Nephron progenitor cell (in vitro differentiated cells): ENCODE data around the gene DLG1.
A peak's percentile ranks its signal among the peaks of the same experiment; 100 is the strongest.

Experiments
- DNase-seq: peaks from one replicate; pipeline ENCODE4 v3.0.0; 2021
- H3K27ac Mint-ChIP-seq: 2 replicates; pipeline ENCODE4 v1.8.0; 2021; ENCODE audit warnings: mild to moderate bottlenecking, moderate library complexity, mixed read lengths
- H3K27me3 Mint-ChIP-seq: 2 replicates; pipeline ENCODE4 v1.8.0; 2021; ENCODE audit warnings: mild to moderate bottlenecking, low read depth, mixed read lengths; ENCODE audit not compliant: poor library complexity
- H3K36me3 Mint-ChIP-seq: 2 replicates; pipeline ENCODE4 v1.8.0; 2021; ENCODE audit warnings: low read depth, mixed read lengths
- H3K4me1 Mint-ChIP-seq: 2 replicates; pipeline ENCODE4 v1.8.0; 2021; ENCODE audit warnings: mixed read lengths
- H3K4me3 Mint-ChIP-seq: 2 replicates; pipeline ENCODE4 v1.8.0; 2021; ENCODE audit warnings: mild to moderate bottlenecking, moderate library complexity, mixed read lengths
- H3K9me3 Mint-ChIP-seq: 2 replicates; pipeline ENCODE4 v1.8.0; 2021; ENCODE audit warnings: mild to moderate bottlenecking, moderate library complexity, mixed read lengths
- CTCF ChIP-seq: fragments of 200-600 bp; sonication (generic); IDR thresholded peaks from 2 replicates; pipeline ENCODE4 v1.5.0; 2021; ENCODE audit warnings: antibody characterized with exemption

The DLG1 gene

GRCh38 chr3:197298945-197299854, 788 bp upstream of the DLG1 start:
- TF ChIP-seq CTCF, result no peak
- no peaks in the 10 kb centered on the region for H3K9me3 Mint-ChIP-seq
- peak; percentile 53 for DNase-seq
- H3K27ac Mint-ChIP-seq, result no peak overlapping the region
- peak overlapping the region; percentile 91 for H3K4me3 Mint-ChIP-seq
- peaks cover 17% of the 10 kb centered on the region for H3K36me3 Mint-ChIP-seq
- peaks cover 44% of the 10 kb centered on the region for H3K4me1 Mint-ChIP-seq
- H3K27me3 Mint-ChIP-seq, result peaks cover 25% of the 10 kb centered on the region

GRCh38 chr3:197297476-197298340, 704 bp downstream of the DLG1 start:
- peak; percentile 90 for DNase-seq
- Mint-ChIP-seq H3K4me1 (peaks cover 54% of the 10 kb centered on the region), H3K27ac (peak overlapping the region; percentile 86), H3K27me3 (peaks cover 25% of the 10 kb centered on the region), H3K4me3 (peak overlapping the region; percentile 92), H3K36me3 (peaks cover 26% of the 10 kb centered on the region), H3K9me3 (no peaks in the 10 kb centered on the region)
- no peak for TF ChIP-seq CTCF

- TF ChIP-seq CTCF, result no peak
- Mint-ChIP-seq H3K9me3 (no peaks in the 10 kb centered on the region), H3K27me3 (peaks cover 18% of the 10 kb centered on the region), H3K4me3 (peak overlapping the region; percentile 92), H3K27ac (peak overlapping the region; percentile 26), H3K36me3 (peaks cover 33% of the 10 kb centered on the region), H3K4me1 (peaks cover 55% of the 10 kb centered on the region)
- no peak for DNase-seq
These were observed 1.4 kb downstream of the DLG1 start for GRCh38 chr3:197297002-197297401.

GRCh38 chr3:197296545-197296944, 1.9 kb downstream of the DLG1 start:
- Mint-ChIP-seq H3K27ac (no peak overlapping the region), H3K9me3 (no peaks in the 10 kb centered on the region), H3K36me3 (peaks cover 38% of the 10 kb centered on the region), H3K4me3 (peak overlapping the region; percentile 92), H3K4me1 (peaks cover 59% of the 10 kb centered on the region), H3K27me3 (peaks cover 18% of the 10 kb centered on the region)
- TF ChIP-seq CTCF, result no peak
- no peak for DNase-seq

GRCh38 chr3:197295871-197296270, 2.5 kb downstream of the DLG1 start:
- no peak for TF ChIP-seq CTCF
- peak overlapping the region; percentile 92 for H3K4me3 Mint-ChIP-seq
- peaks cover 66% of the 10 kb centered on the region for H3K4me1 Mint-ChIP-seq
- H3K27me3 Mint-ChIP-seq, result peaks cover 12% of the 10 kb centered on the region
- no peak overlapping the region for H3K27ac Mint-ChIP-seq
- DNase-seq, result no peak
- H3K36me3 Mint-ChIP-seq, result peaks cover 44% of the 10 kb centered on the region
- H3K9me3 Mint-ChIP-seq, result no peaks in the 10 kb centered on the region
